SK-N-SH treated with all-trans-retinoic acid at 6 μM for 48 hours (cell line): ENCODE results near the gene MAPK8IP3.

Experiments used
- ATAC-seq: fragments of 200-7000 bp; cut with Tn5 transposase; 3 replicates; pipeline ENCODE4 v1.9.1; 2020; ENCODE audit warnings: mild to moderate bottlenecking, moderate library complexity
- ARNTL ChIP-seq: fragments of 450-650 bp; formaldehyde crosslinking; IDR thresholded peaks from 2 replicates; pipeline ENCODE4 v1.5.0; 2020; ENCODE audit warnings: low read depth, mild to moderate bottlenecking, moderate library complexity, borderline replicate concordance
- BACH2 ChIP-seq: fragments of 250-450 bp; sonication (Bioruptor Pico); IDR thresholded peaks from 2 replicates; pipeline ENCODE4 v1.9.0; 2021; ENCODE audit warnings: mild to moderate bottlenecking, borderline replicate concordance
- CSDC2 ChIP-seq: fragments of 250-450 bp; sonication (Bioruptor Pico); IDR thresholded peaks from 2 replicates; pipeline ENCODE4 v1.5.0; 2020; ENCODE audit warnings: mild to moderate bottlenecking, moderate library complexity
- ESRRG ChIP-seq: fragments of 250-450 bp; sonication (Bioruptor Pico); IDR thresholded peaks from 2 replicates; pipeline ENCODE4 v1.6.1; 2021; ENCODE audit warnings: mild to moderate bottlenecking
- GLIS3 ChIP-seq: fragments of 250-450 bp; sonication (Bioruptor Pico); IDR thresholded peaks from 2 replicates; pipeline ENCODE4 v1.5.0; 2020; ENCODE audit warnings: mild to moderate bottlenecking, moderate library complexity
- ISL1 ChIP-seq: fragments of 250-450 bp; sonication (Bioruptor Pico); IDR thresholded peaks from 2 replicates; pipeline ENCODE4 v2.1.2; 2022; ENCODE audit warnings: mild to moderate bottlenecking, moderate library complexity
- OSR1 ChIP-seq: fragments of 250-450 bp; sonication (Bioruptor Pico); IDR thresholded peaks from 2 replicates; pipeline ENCODE4 v1.8.0; 2022; ENCODE audit warnings: moderate library complexity, mild to moderate bottlenecking, inconsistent platforms
- SNAI2 ChIP-seq: fragments of 250-450 bp; sonication (Bioruptor Pico); IDR thresholded peaks from 2 replicates; pipeline ENCODE4 v1.5.0; 2020; ENCODE audit warnings: mild to moderate bottlenecking, moderate library complexity
- TCF4 ChIP-seq: fragments of 250-450 bp; sonication (Bioruptor Pico); IDR thresholded peaks from 2 replicates; pipeline ENCODE4 v1.8.0; 2021; ENCODE audit warnings: mild to moderate bottlenecking, moderate library complexity, borderline replicate concordance
- TOX ChIP-seq: fragments of 250-450 bp; sonication (Bioruptor Pico); IDR thresholded peaks from 2 replicates; pipeline ENCODE4 v1.8.0; 2021; ENCODE audit warnings: mild to moderate bottlenecking, moderate library complexity, borderline replicate concordance
- ZFP3 ChIP-seq: fragments of 250-450 bp; sonication (Bioruptor Pico); IDR thresholded peaks from 2 replicates; pipeline ENCODE4 v1.5.0; 2020; ENCODE audit warnings: mild to moderate bottlenecking, moderate library complexity
- ZFP30 ChIP-seq: fragments of 450-650 bp; formaldehyde crosslinking; IDR thresholded peaks from 2 replicates; pipeline ENCODE4 v1.5.0; 2022; ENCODE audit warnings: mild to moderate bottlenecking, moderate library complexity
- ZNF565 ChIP-seq: fragments of 450-650 bp; formaldehyde crosslinking; conservative IDR thresholded peaks from 2 replicates; pipeline ENCODE4 v1.5.0; 2020; ENCODE audit warnings: low read depth, mild to moderate bottlenecking, moderate library complexity
- ZNF8 ChIP-seq: fragments of 450-650 bp; formaldehyde crosslinking; IDR thresholded peaks from 2 replicates; pipeline ENCODE4 v1.5.0; 2020; ENCODE audit warnings: mild to moderate bottlenecking, moderate library complexity
- TF ChIP-seq, protein P1 (sequence below): fragments of 250-450 bp; sonication (Bioruptor Pico); IDR thresholded peaks from 2 replicates; pipeline ENCODE4 v1.8.0; 2021; ENCODE audit warnings: low read depth, mild to moderate bottlenecking, moderate library complexity, borderline replicate concordance
- TF ChIP-seq, protein P2 (sequence below): fragments of 250-450 bp; sonication (Bioruptor Pico); IDR thresholded peaks from 2 replicates; pipeline ENCODE4 v1.5.0; 2020; ENCODE audit warnings: mild to moderate bottlenecking, moderate library complexity
- TF ChIP-seq, protein P3 (sequence below): fragments of 250-450 bp; sonication (Bioruptor Pico); IDR thresholded peaks from 2 replicates; pipeline ENCODE4 v1.5.1; 2020; ENCODE audit warnings: low read depth, mild to moderate bottlenecking, moderate library complexity

The MAPK8IP3 gene

DNA sequence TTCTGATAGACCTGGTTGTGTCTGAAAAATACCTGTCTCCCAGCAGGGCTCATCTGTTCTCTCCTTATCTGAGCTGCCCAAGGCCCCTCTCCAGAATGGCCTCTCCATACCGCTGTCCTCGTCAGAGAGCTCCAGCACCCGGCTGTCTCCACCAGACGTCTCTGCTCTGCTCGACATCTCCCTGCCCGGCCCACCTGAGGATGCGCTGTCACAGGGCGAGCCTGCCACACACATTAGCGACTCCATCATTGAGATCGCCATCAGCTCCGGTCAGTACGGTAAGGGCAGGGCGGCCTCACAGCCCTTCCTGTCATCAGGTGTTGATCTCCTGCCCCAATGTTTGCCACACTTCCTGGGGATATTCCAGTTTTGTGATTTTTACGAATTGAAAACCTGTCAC lies 38.1 kb upstream of the MAPK8IP3 start:
- no peak for TF ChIP-seq ZNF8 (CRISPR knock-in tag)
- no peak for TF ChIP-seq ZNF565 (CRISPR knock-in tag)
- TF ChIP-seq BACH2: no peak
- no peak for TF ChIP-seq TOX (CRISPR knock-in tag)
- no peak for TF ChIP-seq TCF4 (CRISPR knock-in tag)
- TF ChIP-seq ESRRG (CRISPR knock-in tag): no peak
- TF ChIP-seq ZFP3 (CRISPR knock-in tag): no peak
- TF ChIP-seq CSDC2 (CRISPR knock-in tag): no peak
- TF ChIP-seq ISL1 (CRISPR knock-in tag): no peak
- TF ChIP-seq, protein P1, sequence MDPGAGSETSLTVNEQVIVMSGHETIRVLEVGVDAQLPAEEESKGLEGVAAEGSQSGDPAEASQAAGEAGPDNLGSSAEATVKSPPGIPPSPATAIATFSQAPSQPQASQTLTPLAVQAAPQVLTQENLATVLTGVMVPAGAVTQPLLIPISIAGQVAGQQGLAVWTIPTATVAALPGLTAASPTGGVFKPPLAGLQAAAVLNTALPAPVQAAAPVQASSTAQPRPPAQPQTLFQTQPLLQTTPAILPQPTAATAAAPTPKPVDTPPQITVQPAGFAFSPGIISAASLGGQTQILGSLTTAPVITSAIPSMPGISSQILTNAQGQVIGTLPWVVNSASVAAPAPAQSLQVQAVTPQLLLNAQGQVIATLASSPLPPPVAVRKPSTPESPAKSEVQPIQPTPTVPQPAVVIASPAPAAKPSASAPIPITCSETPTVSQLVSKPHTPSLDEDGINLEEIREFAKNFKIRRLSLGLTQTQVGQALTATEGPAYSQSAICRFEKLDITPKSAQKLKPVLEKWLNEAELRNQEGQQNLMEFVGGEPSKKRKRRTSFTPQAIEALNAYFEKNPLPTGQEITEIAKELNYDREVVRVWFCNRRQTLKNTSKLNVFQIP: no peak
- TF ChIP-seq OSR1 (CRISPR knock-in tag): no peak
- TF ChIP-seq GLIS3 (CRISPR knock-in tag): no peak
- TF ChIP-seq SNAI2 (CRISPR knock-in tag): no peak
- TF ChIP-seq, protein P2, sequence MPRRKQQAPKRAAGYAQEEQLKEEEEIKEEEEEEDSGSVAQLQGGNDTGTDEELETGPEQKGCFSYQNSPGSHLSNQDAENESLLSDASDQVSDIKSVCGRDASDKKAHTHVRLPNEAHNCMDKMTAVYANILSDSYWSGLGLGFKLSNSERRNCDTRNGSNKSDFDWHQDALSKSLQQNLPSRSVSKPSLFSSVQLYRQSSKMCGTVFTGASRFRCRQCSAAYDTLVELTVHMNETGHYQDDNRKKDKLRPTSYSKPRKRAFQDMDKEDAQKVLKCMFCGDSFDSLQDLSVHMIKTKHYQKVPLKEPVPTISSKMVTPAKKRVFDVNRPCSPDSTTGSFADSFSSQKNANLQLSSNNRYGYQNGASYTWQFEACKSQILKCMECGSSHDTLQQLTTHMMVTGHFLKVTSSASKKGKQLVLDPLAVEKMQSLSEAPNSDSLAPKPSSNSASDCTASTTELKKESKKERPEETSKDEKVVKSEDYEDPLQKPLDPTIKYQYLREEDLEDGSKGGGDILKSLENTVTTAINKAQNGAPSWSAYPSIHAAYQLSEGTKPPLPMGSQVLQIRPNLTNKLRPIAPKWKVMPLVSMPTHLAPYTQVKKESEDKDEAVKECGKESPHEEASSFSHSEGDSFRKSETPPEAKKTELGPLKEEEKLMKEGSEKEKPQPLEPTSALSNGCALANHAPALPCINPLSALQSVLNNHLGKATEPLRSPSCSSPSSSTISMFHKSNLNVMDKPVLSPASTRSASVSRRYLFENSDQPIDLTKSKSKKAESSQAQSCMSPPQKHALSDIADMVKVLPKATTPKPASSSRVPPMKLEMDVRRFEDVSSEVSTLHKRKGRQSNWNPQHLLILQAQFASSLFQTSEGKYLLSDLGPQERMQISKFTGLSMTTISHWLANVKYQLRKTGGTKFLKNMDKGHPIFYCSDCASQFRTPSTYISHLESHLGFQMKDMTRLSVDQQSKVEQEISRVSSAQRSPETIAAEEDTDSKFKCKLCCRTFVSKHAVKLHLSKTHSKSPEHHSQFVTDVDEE (CRISPR knock-in tag): no peak
- no peak for ATAC-seq

DNA sequence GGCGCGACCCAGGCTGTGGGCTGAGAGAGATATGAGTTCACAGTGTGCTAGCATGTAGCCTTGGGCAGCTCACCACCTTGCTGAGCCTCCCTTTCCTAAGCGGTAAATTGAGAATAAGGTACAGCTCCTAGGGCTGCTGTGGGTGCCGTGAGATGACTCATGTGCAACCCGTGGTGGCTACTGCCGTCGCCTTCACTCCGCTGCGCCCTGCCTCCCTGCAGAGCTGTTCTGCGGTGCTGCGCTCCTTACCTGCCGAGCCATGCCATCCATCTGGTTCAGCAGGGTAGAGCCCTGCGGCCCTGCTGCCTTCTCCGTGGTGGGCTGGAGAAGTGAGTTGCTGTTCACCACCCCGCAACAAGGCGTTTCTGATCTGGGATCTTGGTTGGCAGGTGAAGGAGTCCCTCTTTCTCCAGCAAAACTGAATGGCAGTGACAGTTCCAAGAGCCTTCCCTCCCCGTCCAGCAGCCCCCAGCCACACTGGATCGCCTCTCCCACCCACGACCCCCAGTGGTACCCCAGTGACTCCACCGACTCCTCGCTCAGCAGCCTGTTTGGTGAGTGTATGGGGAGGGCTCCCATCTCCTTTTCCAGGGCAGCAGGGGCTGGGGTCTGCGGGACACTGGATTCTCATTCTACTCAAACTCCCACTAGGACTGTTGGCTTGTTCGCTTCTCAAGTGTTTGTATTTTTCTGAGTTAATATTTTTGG lies 37.2 kb upstream of the MAPK8IP3 start:
- TF ChIP-seq ZFP30 (CRISPR knock-in tag) (no peak), BACH2 (no peak), SNAI2 (CRISPR knock-in tag) (no peak), TCF4 (CRISPR knock-in tag) (no peak), CSDC2 (CRISPR knock-in tag) (no peak)
- TF ChIP-seq, protein P3, sequence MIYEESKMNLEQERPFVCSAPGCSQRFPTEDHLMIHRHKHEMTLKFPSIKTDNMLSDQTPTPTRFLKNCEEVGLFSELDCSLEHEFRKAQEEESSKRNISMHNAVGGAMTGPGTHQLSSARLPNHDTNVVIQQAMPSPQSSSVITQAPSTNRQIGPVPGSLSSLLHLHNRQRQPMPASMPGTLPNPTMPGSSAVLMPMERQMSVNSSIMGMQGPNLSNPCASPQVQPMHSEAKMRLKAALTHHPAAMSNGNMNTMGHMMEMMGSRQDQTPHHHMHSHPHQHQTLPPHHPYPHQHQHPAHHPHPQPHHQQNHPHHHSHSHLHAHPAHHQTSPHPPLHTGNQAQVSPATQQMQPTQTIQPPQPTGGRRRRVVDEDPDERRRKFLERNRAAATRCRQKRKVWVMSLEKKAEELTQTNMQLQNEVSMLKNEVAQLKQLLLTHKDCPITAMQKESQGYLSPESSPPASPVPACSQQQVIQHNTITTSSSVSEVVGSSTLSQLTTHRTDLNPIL (CRISPR knock-in tag): no peak
- ATAC-seq: no peak

DNA sequence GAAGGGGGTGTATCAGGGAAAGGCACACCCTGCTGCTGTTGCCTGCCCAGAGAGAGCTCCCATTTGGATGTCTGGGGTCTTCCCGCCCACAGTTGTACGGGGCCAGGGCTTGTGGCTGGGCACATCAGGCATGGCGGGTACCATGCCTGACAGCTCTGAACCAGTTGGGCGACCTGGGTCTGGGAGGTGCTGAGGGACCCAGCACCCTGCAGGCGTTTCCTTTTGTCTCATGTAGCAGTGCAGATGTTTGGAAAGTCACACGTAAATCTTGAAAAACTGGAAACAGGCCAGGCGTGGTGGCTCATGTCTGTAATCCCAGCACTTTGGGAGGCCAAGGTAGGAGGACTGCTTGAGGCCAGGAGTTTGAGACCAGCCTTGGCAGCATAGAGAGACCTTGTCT lies 36.3 kb upstream of the MAPK8IP3 start:
- TF ChIP-seq, protein P2 (CRISPR knock-in tag): no peak
- no peak for TF ChIP-seq GLIS3 (CRISPR knock-in tag)
- no peak for TF ChIP-seq ZFP3 (CRISPR knock-in tag)
- TF ChIP-seq ARNTL (CRISPR knock-in tag): no peak
- no peak for TF ChIP-seq TOX (CRISPR knock-in tag)
- no peak for TF ChIP-seq BACH2
- TF ChIP-seq, protein P3 (CRISPR knock-in tag): no peak
- TF ChIP-seq SNAI2 (CRISPR knock-in tag): no peak
- no peak for TF ChIP-seq ISL1 (CRISPR knock-in tag)
- no peak for TF ChIP-seq ESRRG (CRISPR knock-in tag)
- no peak for ATAC-seq
